Keratinocyte (primary cell): Measurements from ENCODE around the gene COL4A6.

Source experiments
- CTCF ChIP-seq, 3 experiments: IDR thresholded peaks in 1 of 3; conservative IDR thresholded peaks in 1 of 3; optimal IDR thresholded peaks in 1 of 3; 2 replicates in 2 of 3; 3 replicates in 1 of 3; pipeline versions ENCODE3 to v1.5.1; 2011; ENCODE audit warnings: low read length in 3 of 3, mild to moderate bottlenecking in 3 of 3, moderate library complexity in 2 of 3, control low read depth in 1 of 3, inconsistent platforms in 1 of 3; ENCODE audit not compliant: insufficient read depth in 2 of 3; ENCODE audit errors: extremely low read depth in 1 of 3
- EZH2 ChIP-seq: IDR thresholded peaks from one replicate; pipeline ENCODE4 v1.6.1; 2012; ENCODE audit warnings: inconsistent platforms, mild to moderate bottlenecking, low read length, moderate library complexity

- TF ChIP-seq CTCF (optimal IDR thresholded peaks at IDR 0.05 in 1 of 3, IDR thresholded peaks at IDR 0.05 in 1 of 3, conservative IDR thresholded peaks at IDR 0.05 in 1 of 3; ENCODE audit: extremely low read depth in 1 of 3, insufficient read depth in 2 of 3, low read length in 3 of 3): no peak
- no peak for TF ChIP-seq EZH2
Measured at GRCh38 chrX:108361316-108361715, 76.9 kb downstream of the COL4A6 start.
